CD8-positive, alpha-beta memory T cell (primary cell): ENCODE results near the gene ATPAF2. TPM values are rescaled to one million over a fixed set of nuclear protein-coding genes. Genes with fewer than 3 reads are reported as not detected.

ENCODE experiments used
- CTCF ChIA-PET: fragments of 350-600 bp; sonication (Branson Sonifier 250); formaldehyde crosslinking; loops from one replicate; lab custom pipeline; 2021; ENCODE audit warnings: antibody characterized with exemption; lab: Charles Lee
- POLR2A ChIA-PET: fragments of 350-600 bp; sonication (Branson Sonifier 250); formaldehyde crosslinking; loops from one replicate; lab custom pipeline; 2021; ENCODE audit warnings: antibody characterized with exemption; lab: Charles Lee
- DNase-seq, 5 donors: peaks; one replicate each; pipeline versions ENCODE4 v3.0.0 to v3.0.0-alpha.2; 2020 to 2022; ENCODE audit warnings: mixed read lengths in 1 of 5
- H3K27ac ChIP-seq: one replicate; pipeline ENCODE4 v1.7.0; 2013; ENCODE audit warnings: low read depth, mild to moderate bottlenecking, low read length, moderate library complexity
- H3K27me3 ChIP-seq: 2 replicates; pipeline ENCODE4 v1.7.0; 2013; ENCODE audit warnings: low read length, mild to moderate bottlenecking; ENCODE audit not compliant: insufficient read depth, poor library complexity, severe bottlenecking
- H3K36me3 ChIP-seq: 2 replicates; pipeline ENCODE4 v1.7.0; 2013; ENCODE audit warnings: mild to moderate bottlenecking, low read length, moderate library complexity; ENCODE audit not compliant: insufficient read depth
- H3K4me1 ChIP-seq: 2 replicates; pipeline ENCODE4 v1.7.0; 2013; ENCODE audit warnings: mild to moderate bottlenecking, low read length, moderate library complexity; ENCODE audit not compliant: insufficient read depth
- H3K4me3 ChIP-seq: 2 replicates; pipeline ENCODE4 v1.7.0; 2013; ENCODE audit warnings: mild to moderate bottlenecking, low read length
- H3K9me3 ChIP-seq: 2 replicates; pipeline ENCODE4 v1.7.0; 2013; ENCODE audit warnings: mild to moderate bottlenecking, low read length
- H3K27ac Mint-ChIP-seq, 8 donors: one replicate each; pipeline ENCODE4 v1.8.0; 2020 to 2021; ENCODE audit warnings: mixed read lengths in 8 of 8, mild to moderate bottlenecking in 6 of 8, inconsistent platforms in 3 of 8, moderate library complexity in 3 of 8
- H3K27me3 Mint-ChIP-seq, 2 donors: one replicate each; pipeline ENCODE4 v1.8.0; 2020 to 2021; ENCODE audit warnings: mixed read lengths in 2 of 2, mild to moderate bottlenecking in 1 of 2, moderate library complexity in 1 of 2
- H3K36me3 Mint-ChIP-seq, 3 donors: one replicate each; pipeline ENCODE4 v1.8.0; 2020 to 2021; ENCODE audit warnings: mixed read lengths in 3 of 3, inconsistent platforms in 1 of 3, mild to moderate bottlenecking in 1 of 3
- H3K4me1 Mint-ChIP-seq, 3 donors: one replicate each; pipeline ENCODE4 v1.8.0; 2020 to 2021; ENCODE audit warnings: mixed read lengths in 3 of 3, inconsistent platforms in 1 of 3, mild to moderate bottlenecking in 1 of 3
- H3K4me3 Mint-ChIP-seq, 7 donors: one replicate each; pipeline ENCODE4 v1.8.0; 2020 to 2021; ENCODE audit warnings: mixed read lengths in 7 of 7, mild to moderate bottlenecking in 6 of 7, moderate library complexity in 4 of 7, inconsistent platforms in 2 of 7
- H3K9me3 Mint-ChIP-seq, 5 donors: one replicate each; pipeline ENCODE4 v1.8.0; 2020 to 2022; ENCODE audit warnings: mixed read lengths in 5 of 5, mild to moderate bottlenecking in 3 of 5, moderate library complexity in 2 of 5, inconsistent platforms in 1 of 5
- polyA plus RNA-seq: library from polyadenylated mRNA; unstranded; fragments of 300-500 nt; fragmentation: Illumina TruSeq; gene quantifications from one replicate; pipeline ENCODE4 v1.2.3, GENCODE V29; 2021
- total RNA-seq, 2 experiments: library from RNA; stranded (reverse); gene quantifications; one replicate each; pipeline ENCODE4 v1.2.3, GENCODE V29; 2021

Gene ATPAF2
- total and polyA plus RNA-seq, 3 experiments from 2014 or later, result 16.0 to 33.4 (median 30.4) TPM

DNA sequence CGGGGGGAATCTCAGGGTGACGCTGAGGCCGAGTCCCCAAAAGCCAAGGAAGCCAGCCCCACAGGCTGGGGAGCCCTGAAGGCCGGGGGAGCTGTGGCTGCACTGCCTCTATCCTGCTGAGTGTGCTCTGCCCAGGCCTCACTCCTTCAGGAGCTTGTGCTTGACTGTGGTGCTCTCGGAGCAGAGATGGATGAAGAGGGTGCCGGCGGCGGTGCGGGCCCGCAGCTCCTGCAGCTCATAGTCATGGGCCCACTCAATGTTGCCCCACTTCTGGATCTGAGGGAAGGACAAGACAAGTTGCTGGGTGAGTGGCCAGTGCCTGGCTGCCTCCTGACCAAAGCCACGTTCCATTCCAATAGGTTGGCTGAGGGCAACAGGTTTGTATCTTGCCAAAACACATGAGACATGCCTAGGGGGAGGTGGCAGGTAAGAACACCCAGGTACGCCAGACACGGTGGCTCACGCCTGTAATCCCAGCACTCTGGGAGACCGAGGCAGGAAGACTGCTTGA is 20.5 kb downstream of the ATPAF2 start:
- no peaks in the 10 kb centered on the region for H3K4me1 Mint-ChIP-seq
- H3K4me3 Mint-ChIP-seq, result no peak overlapping the region
- no peak for DNase-seq
- Histone ChIP-seq H3K9me3 (no peaks in the 10 kb centered on the region), H3K27me3 (no peaks in the 10 kb centered on the region), H3K4me1 (no peaks in the 10 kb centered on the region), H3K36me3 (peaks cover 6% of the 10 kb centered on the region), H3K4me3 (no peak overlapping the region), H3K27ac (no peak overlapping the region)
- H3K36me3 Mint-ChIP-seq, result peaks cover 0 to 58% (median 11%) of the 10 kb centered on the region in 3 donors
- ChIA-PET CTCF (no interaction called here), POLR2A (no interaction called here)
- no peaks in the 10 kb centered on the region for H3K27me3 Mint-ChIP-seq
- H3K27ac Mint-ChIP-seq, result no peak overlapping the region
- H3K9me3 Mint-ChIP-seq, result no peaks in the 10 kb centered on the region

GRCh38 chr17:18017958-18018357 is 21.0 kb downstream of the ATPAF2 start:
- no peaks in the 10 kb centered on the region for H3K4me1 ChIP-seq
- H3K27me3 Mint-ChIP-seq, result no peaks in the 10 kb centered on the region
- no peaks in the 10 kb centered on the region for H3K9me3 ChIP-seq
- H3K36me3 Mint-ChIP-seq, result peaks cover 0 to 61% (median 14%) of the 10 kb centered on the region in 3 donors
- H3K36me3 ChIP-seq, result peaks cover 6% of the 10 kb centered on the region
- H3K4me3 ChIP-seq, result no peak overlapping the region
- H3K27me3 ChIP-seq, result no peaks in the 10 kb centered on the region
- ChIA-PET CTCF (no interaction called here), POLR2A (no interaction called here)
- DNase-seq, result no peak
- H3K27ac Mint-ChIP-seq, result no peak overlapping the region
- H3K27ac ChIP-seq, result no peak overlapping the region
- no peak overlapping the region for H3K4me3 Mint-ChIP-seq
- no peaks in the 10 kb centered on the region for H3K9me3 Mint-ChIP-seq
- no peaks in the 10 kb centered on the region for H3K4me1 Mint-ChIP-seq

- no peaks in the 10 kb centered on the region for H3K27me3 ChIP-seq
- CTCF ChIA-PET, result no interaction called here
- H3K27ac Mint-ChIP-seq, result no peak overlapping the region
- no peak overlapping the region for H3K4me3 Mint-ChIP-seq
- peaks cover 0 to 67% (median 16%) of the 10 kb centered on the region in 3 donors for H3K36me3 Mint-ChIP-seq
- POLR2A ChIA-PET, result interaction anchor here (0.6 kb wide), 1 partner anchor 164 kb away, joined by 3 read pairs; no protein-coding TSS in a partner anchor
- DNase-seq, result no peak
- H3K27me3 Mint-ChIP-seq, result no peaks in the 10 kb centered on the region
- no peaks in the 10 kb centered on the region for H3K4me1 ChIP-seq
- H3K9me3 Mint-ChIP-seq, result no peaks in the 10 kb centered on the region
- H3K9me3 ChIP-seq, result no peaks in the 10 kb centered on the region
- no peak overlapping the region for H3K4me3 ChIP-seq
- H3K27ac ChIP-seq, result no peak overlapping the region
- peaks cover 6% of the 10 kb centered on the region for H3K36me3 ChIP-seq
- no peaks in the 10 kb centered on the region for H3K4me1 Mint-ChIP-seq
These were observed 22.5 kb downstream of the ATPAF2 start for GRCh38 chr17:18016426-18016825.

GRCh38 chr17:18015593-18015992 is 23.4 kb downstream of the ATPAF2 start:
- Histone ChIP-seq H3K9me3 (no peaks in the 10 kb centered on the region), H3K27me3 (no peaks in the 10 kb centered on the region), H3K36me3 (peaks cover 6% of the 10 kb centered on the region), H3K27ac (no peak overlapping the region), H3K4me1 (no peaks in the 10 kb centered on the region), H3K4me3 (no peak overlapping the region)
- no peak overlapping the region for H3K4me3 Mint-ChIP-seq
- H3K27me3 Mint-ChIP-seq, result no peaks in the 10 kb centered on the region
- POLR2A ChIA-PET, result no interaction called here
- DNase-seq, result no peak
- H3K36me3 Mint-ChIP-seq, result peaks cover 0 to 65% (median 13%) of the 10 kb centered on the region in 3 donors
- H3K27ac Mint-ChIP-seq, result no peak overlapping the region
- CTCF ChIA-PET, result interaction anchor here (1.5 kb wide), 1 partner anchor 87 kb away, joined by 4 read pairs; no protein-coding TSS in a partner anchor
- H3K4me1 Mint-ChIP-seq, result no peaks in the 10 kb centered on the region
- no peaks in the 10 kb centered on the region for H3K9me3 Mint-ChIP-seq

- Histone ChIP-seq H3K36me3 (peaks cover 6% of the 10 kb centered on the region), H3K27me3 (no peaks in the 10 kb centered on the region), H3K4me3 (no peak overlapping the region), H3K27ac (no peak overlapping the region), H3K4me1 (no peaks in the 10 kb centered on the region), H3K9me3 (no peaks in the 10 kb centered on the region)
- ChIA-PET POLR2A (no interaction called here), CTCF (no interaction called here)
- H3K4me3 Mint-ChIP-seq, result no peak overlapping the region
- H3K27ac Mint-ChIP-seq, result no peak overlapping the region
- no peak for DNase-seq
- H3K27me3 Mint-ChIP-seq, result no peaks in the 10 kb centered on the region
- H3K36me3 Mint-ChIP-seq, result peaks cover 0 to 68% (median 13%) of the 10 kb centered on the region in 3 donors
- H3K9me3 Mint-ChIP-seq, result no peaks in the 10 kb centered on the region
- H3K4me1 Mint-ChIP-seq, result no peaks in the 10 kb centered on the region
These were observed 25.0 kb downstream of the ATPAF2 start for GRCh38 chr17:18014006-18014405.

GRCh38 chr17:18011286-18011685 is 27.7 kb downstream of the ATPAF2 start:
- no peak overlapping the region for H3K27ac ChIP-seq
- Mint-ChIP-seq H3K4me1 (no peaks in the 10 kb centered on the region), H3K4me3 (no peak overlapping the region), H3K9me3 (no peaks in the 10 kb centered on the region), H3K36me3 (peaks cover 0 to 70% (median 11%) of the 10 kb centered on the region in 3 donors), H3K27ac (no peak overlapping the region), H3K27me3 (no peaks in the 10 kb centered on the region)
- DNase-seq, result no peak
- CTCF ChIA-PET, result no interaction called here
- H3K27me3 ChIP-seq, result no peaks in the 10 kb centered on the region
- no peaks in the 10 kb centered on the region for H3K4me1 ChIP-seq
- H3K9me3 ChIP-seq, result no peaks in the 10 kb centered on the region
- no peak overlapping the region for H3K4me3 ChIP-seq
- H3K36me3 ChIP-seq, result peaks cover 6% of the 10 kb centered on the region
- POLR2A ChIA-PET, result no interaction called here

GRCh38 chr17:18009609-18010420 is 29.2 kb downstream of the ATPAF2 start:
- Mint-ChIP-seq H3K4me1 (no peaks in the 10 kb centered on the region), H3K27me3 (no peaks in the 10 kb centered on the region), H3K36me3 (peaks cover 0 to 65% (median 12%) of the 10 kb centered on the region in 3 donors), H3K27ac (no peak overlapping the region), H3K4me3 (no peak overlapping the region), H3K9me3 (no peaks in the 10 kb centered on the region)
- H3K36me3 ChIP-seq, result no peaks in the 10 kb centered on the region
- H3K27me3 ChIP-seq, result no peaks in the 10 kb centered on the region
- ChIA-PET POLR2A (no interaction called here), CTCF (no interaction called here)
- DNase-seq, result no peak
- no peaks in the 10 kb centered on the region for H3K4me1 ChIP-seq
- no peak overlapping the region for H3K4me3 ChIP-seq
- H3K27ac ChIP-seq, result no peak overlapping the region
- no peaks in the 10 kb centered on the region for H3K9me3 ChIP-seq

- no peak overlapping the region for H3K4me3 Mint-ChIP-seq
- Histone ChIP-seq H3K9me3 (no peaks in the 10 kb centered on the region), H3K27ac (no peak overlapping the region), H3K36me3 (no peaks in the 10 kb centered on the region), H3K4me1 (no peaks in the 10 kb centered on the region), H3K27me3 (no peaks in the 10 kb centered on the region), H3K4me3 (no peak overlapping the region)
- ChIA-PET CTCF (no interaction called here), POLR2A (no interaction called here)
- H3K9me3 Mint-ChIP-seq, result no peaks in the 10 kb centered on the region
- peak overlapping the region in 1 of 8 donors; percentile 80 for H3K27ac Mint-ChIP-seq
- H3K36me3 Mint-ChIP-seq, result peaks cover 0 to 61% (median 12%) of the 10 kb centered on the region in 3 donors
- no peaks in the 10 kb centered on the region for H3K4me1 Mint-ChIP-seq
- DNase-seq, result no peak
- H3K27me3 Mint-ChIP-seq, result no peaks in the 10 kb centered on the region
These were observed 30.3 kb downstream of the ATPAF2 start for GRCh38 chr17:18008496-18009268.
